Thoracic aorta (tissue), 2 donors: ENCODE results near the gene NTN3. TPM values are rescaled to one million over a fixed set of nuclear protein-coding genes. Genes with fewer than 3 reads are reported as not detected.

ENCODE experiments used
- ATAC-seq: fragments of 150-250 bp; one replicate; pipeline ENCODE4 v1.8.0; 2017; ENCODE audit warnings: low read depth; ENCODE audit not compliant: insufficient number of reproducible peaks, low FRiP score
- DNase-seq: peaks from one replicate; pipeline ENCODE4 v3.0.0-alpha.2; 2020; ENCODE audit warnings: low spot score
- H3K27ac ChIP-seq, 2 donors: fragments of 200-600 bp; sonication (generic); 1 replicate in 1 of 2; 2 replicates in 1 of 2; pipeline ENCODE4 v1.5.1; 2016; ENCODE audit warnings: mild to moderate bottlenecking in 2 of 2, moderate library complexity in 2 of 2
- H3K27me3 ChIP-seq: fragments of 200-600 bp; sonication (generic); replicated peaks from 2 replicates; pipeline ENCODE4 v1.6.0; 2016; ENCODE audit warnings: mild to moderate bottlenecking; ENCODE audit not compliant: insufficient read depth
- H3K36me3 ChIP-seq: fragments of 200-600 bp; sonication (generic); one replicate; pipeline ENCODE4 v1.5.1; 2016
- H3K4me1 ChIP-seq, 2 donors: fragments of 200-600 bp; sonication (generic); 1 replicate in 1 of 2; 2 replicates in 1 of 2; pipeline versions ENCODE4 v1.5.1 to v1.6.0; 2016; ENCODE audit warnings: low read depth in 2 of 2, mild to moderate bottlenecking in 1 of 2; ENCODE audit not compliant: control insufficient read depth in 1 of 2
- H3K4me3 ChIP-seq: fragments of 200-600 bp; sonication (generic); 2 replicates; pipeline ENCODE4 v1.5.1; 2016; ENCODE audit warnings: mild to moderate bottlenecking
- H3K9me3 ChIP-seq: fragments of 200-600 bp; sonication (generic); 2 replicates; pipeline ENCODE4 v1.5.1; 2016
- CTCF ChIP-seq: fragments of 200-600 bp; sonication (generic); IDR thresholded peaks from one replicate; pipeline ENCODE4 v1.5.1; 2019; ENCODE audit warnings: antibody characterized with exemption
- total RNA-seq, 2 donors: library from RNA; depleted of rRNA; stranded (reverse); fragments of >200 nt; gene quantifications; one replicate each; pipeline versions ENCODE4 v1.1.0 to v1.2.3, GENCODE V29; 2016

NTN3 gene
- total RNA-seq, 2 donors from 2014 or later, result 0.28 TPM; not detected in 1

- Histone ChIP-seq H3K27me3 (no peaks in the 10 kb centered on the region), H3K4me1 (no peaks in the 10 kb centered on the region), H3K27ac (no peak overlapping the region), H3K9me3 (no peaks in the 10 kb centered on the region), H3K36me3 (no peaks in the 10 kb centered on the region), H3K4me3 (no peak overlapping the region)
- DNase-seq (no peak), ATAC-seq (no peak)
- no peak for TF ChIP-seq CTCF
Measured at GRCh38 chr16:2451851-2452320, 19.2 kb upstream of the NTN3 start.

GRCh38 chr16:2452650-2453049 lies 18.4 kb upstream of the NTN3 start:
- ATAC-seq (no peak), DNase-seq (no peak)
- Histone ChIP-seq H3K9me3 (no peaks in the 10 kb centered on the region), H3K27ac (no peak overlapping the region), H3K4me1 (no peaks in the 10 kb centered on the region), H3K36me3 (no peaks in the 10 kb centered on the region), H3K27me3 (no peaks in the 10 kb centered on the region), H3K4me3 (no peak overlapping the region)
- TF ChIP-seq CTCF, result no peak

GRCh38 chr16:2455081-2455845 lies 15.8 kb upstream of the NTN3 start:
- Histone ChIP-seq H3K9me3 (no peaks in the 10 kb centered on the region), H3K27me3 (no peaks in the 10 kb centered on the region), H3K27ac (no peak overlapping the region), H3K36me3 (no peaks in the 10 kb centered on the region), H3K4me3 (no peak overlapping the region), H3K4me1 (peaks cover 0 to 11% of the 10 kb centered on the region in 2 donors)
- no peak for TF ChIP-seq CTCF
- DNase-seq, result no peak
- no peak for ATAC-seq

GRCh38 chr16:2456551-2457153 lies 14.4 kb upstream of the NTN3 start:
- H3K27me3 ChIP-seq, result no peaks in the 10 kb centered on the region
- no peak overlapping the region for H3K27ac ChIP-seq
- no peaks in the 10 kb centered on the region for H3K36me3 ChIP-seq
- H3K4me1 ChIP-seq, result peaks cover 0 to 14% of the 10 kb centered on the region in 2 donors
- DNase-seq, result no peak
- no peak for TF ChIP-seq CTCF
- no peaks in the 10 kb centered on the region for H3K9me3 ChIP-seq
- H3K4me3 ChIP-seq, result no peak overlapping the region
- ATAC-seq, result no peak

GRCh38 chr16:2457267-2457666 lies 13.8 kb upstream of the NTN3 start:
- Histone ChIP-seq H3K27ac (no peak overlapping the region), H3K4me3 (no peak overlapping the region), H3K36me3 (no peaks in the 10 kb centered on the region), H3K4me1 (peaks cover 0 to 14% of the 10 kb centered on the region in 2 donors), H3K9me3 (no peaks in the 10 kb centered on the region), H3K27me3 (no peaks in the 10 kb centered on the region)
- DNase-seq (no peak), ATAC-seq (no peak)
- no peak for TF ChIP-seq CTCF
